GM23338 (cell line): ENCODE measurements around the gene THSD1. TPM values are rescaled to one million over a fixed set of nuclear protein-coding genes. Genes with fewer than 3 reads are reported as not detected.
A peak's percentile ranks its signal among the peaks of the same experiment; 100 is the strongest.

ENCODE experiments used
- ATAC-seq: fragments of 200-7000 bp; cut with Tn5 transposase; 3 replicates; pipeline ENCODE4 v1.9.1; 2020
- DNase-seq: peaks from one replicate; pipeline ENCODE4 v3.0.0-alpha.2; 2015; ENCODE audit warnings: low spot score
- H2AFZ ChIP-seq: fragments of 200-600 bp; sonication (generic); 2 replicates; pipeline ENCODE4 v1.8.0; 2016; ENCODE audit warnings: antibody characterized with exemption, mild to moderate bottlenecking, moderate library complexity
- H3F3A ChIP-seq: fragments of 200-600 bp; sonication (generic); replicated peaks from 2 replicates; pipeline ENCODE4 v1.8.0; 2017; ENCODE audit warnings: antibody characterized with exemption, mixed run types, low read depth
- H3K27ac ChIP-seq: fragments of 200-600 bp; sonication (generic); 2 replicates; pipeline ENCODE4 v1.6.1; 2016; ENCODE audit warnings: low read depth
- H3K27me3 ChIP-seq: fragments of 200-600 bp; sonication (generic); 2 replicates; pipeline ENCODE4 v1.8.0; 2016; ENCODE audit warnings: mild to moderate bottlenecking, mixed run types, moderate library complexity; ENCODE audit not compliant: insufficient read depth
- H3K36me3 ChIP-seq: fragments of 200-600 bp; sonication (generic); 2 replicates; pipeline ENCODE4 v1.8.0; 2016; ENCODE audit warnings: mild to moderate bottlenecking; ENCODE audit not compliant: insufficient read depth
- H3K4me1 ChIP-seq: fragments of 200-600 bp; sonication (generic); 2 replicates; pipeline ENCODE4 v1.8.0; 2016; ENCODE audit warnings: mild to moderate bottlenecking, moderate library complexity; ENCODE audit not compliant: insufficient read depth
- H3K4me2 ChIP-seq: fragments of 200-600 bp; sonication (generic); 2 replicates; pipeline ENCODE4 v1.7.1; 2017; ENCODE audit warnings: mixed run types
- H3K4me3 ChIP-seq: fragments of 200-600 bp; sonication (generic); 2 replicates; pipeline ENCODE4 v1.6.1; 2016; ENCODE audit warnings: mixed run types
- H3K79me2 ChIP-seq: fragments of 200-600 bp; sonication (generic); replicated peaks from 2 replicates; pipeline ENCODE4 v1.8.0; 2017; ENCODE audit warnings: mild to moderate bottlenecking; ENCODE audit not compliant: insufficient read depth
- H3K9me2 ChIP-seq: fragments of 200-600 bp; sonication (generic); 2 replicates; pipeline ENCODE4 v1.8.0; 2017; ENCODE audit not compliant: insufficient read depth
- H4K20me1 ChIP-seq: fragments of 200-600 bp; sonication (generic); replicated peaks from 2 replicates; pipeline ENCODE4 v1.8.0; 2017; ENCODE audit warnings: mild to moderate bottlenecking; ENCODE audit not compliant: insufficient read depth
- H3K27ac Mint-ChIP-seq: 2 replicates; pipeline ENCODE4 v1.8.0; 2020; ENCODE audit warnings: inconsistent platforms, mild to moderate bottlenecking, moderate library complexity, mixed read lengths
- H3K27me3 Mint-ChIP-seq: 3 replicates; pipeline ENCODE4 v1.8.0; 2022; ENCODE audit warnings: low read depth, mild to moderate bottlenecking, moderate library complexity, mixed read lengths, inconsistent platforms; ENCODE audit not compliant: insufficient read depth, poor library complexity
- H3K36me3 Mint-ChIP-seq: 3 replicates; pipeline ENCODE4 v1.8.0; 2021; ENCODE audit warnings: low read depth, mild to moderate bottlenecking, inconsistent platforms, moderate library complexity, mixed read lengths
- H3K4me1 Mint-ChIP-seq: 3 replicates; pipeline ENCODE4 v1.8.0; 2020; ENCODE audit warnings: mild to moderate bottlenecking, inconsistent platforms, mixed read lengths
- H3K4me3 Mint-ChIP-seq: 3 replicates; pipeline ENCODE4 v1.8.0; 2021; ENCODE audit warnings: moderate library complexity, mild to moderate bottlenecking, inconsistent platforms, mixed read lengths
- H3K9me3 Mint-ChIP-seq: 3 replicates; pipeline ENCODE4 v1.8.0; 2020; ENCODE audit warnings: moderate library complexity, mild to moderate bottlenecking, inconsistent platforms, mixed read lengths
- CREB1 ChIP-seq: fragments of 250-450 bp; sonication (Bioruptor Pico); IDR thresholded peaks from 2 replicates; pipeline ENCODE4 v1.5.0; 2020; ENCODE audit warnings: low read depth, mild to moderate bottlenecking, moderate library complexity
- EZH2phosphoT487 ChIP-seq: fragments of 200-600 bp; sonication (generic); IDR thresholded peaks from one replicate; pipeline ENCODE4 v1.8.1; 2018; ENCODE audit warnings: antibody characterized with exemption; ENCODE audit not compliant: unreplicated experiment
- JUNB ChIP-seq: IDR thresholded peaks from one replicate; pipeline ENCODE4 v1.6.1; 2016; ENCODE audit warnings: antibody characterized with exemption; ENCODE audit not compliant: unreplicated experiment
- POLR2AphosphoS5 ChIP-seq: IDR thresholded peaks from 2 replicates; pipeline ENCODE4 v1.6.1; 2016; ENCODE audit warnings: antibody characterized with exemption, low read depth
- STAT1 ChIP-seq: IDR thresholded peaks from one replicate; pipeline ENCODE4 v1.6.1; 2016; ENCODE audit warnings: antibody characterized with exemption; ENCODE audit not compliant: unreplicated experiment
- ZNF331 ChIP-seq: fragments of 250-450 bp; sonication (Bioruptor Pico); IDR thresholded peaks from 2 replicates; pipeline ENCODE4 v1.5.0; 2020; ENCODE audit warnings: low read depth, mild to moderate bottlenecking, moderate library complexity
- polyA plus RNA-seq: library from polyadenylated mRNA; unstranded; fragments of >200 nt; fragmentation: Nextera tagmentation; extraction: Ambion mirVana; gene quantifications from 2 replicates; pipeline ENCODE4 v1.2.1, GENCODE V29; 2016
- total RNA-seq: library from RNA; depleted of rRNA; stranded (reverse); fragments of >200 nt; shearing (Covaris generic); gene quantifications from 2 replicates; pipeline ENCODE4 v1.2.3, GENCODE V29; 2014
- TF ChIP-seq, protein P1 (sequence below): IDR thresholded peaks from 2 replicates; pipeline ENCODE4 v1.6.1; 2016; ENCODE audit warnings: antibody characterized with exemption
- TF ChIP-seq, protein P2 (sequence below), 2 experiments: fragments of 200-600 bp in 1 of 2; sonication (generic) in 1 of 2; conservative IDR thresholded peaks; 2 replicates each; pipeline versions ENCODE4 v1.5.1 to v1.6.1; 2016 to 2017; ENCODE audit warnings: antibody characterized with exemption in 2 of 2, low read depth in 2 of 2, mild to moderate bottlenecking in 2 of 2, moderate library complexity in 1 of 2
- TF ChIP-seq, protein P3 (sequence below): IDR thresholded peaks from one replicate; pipeline ENCODE4 v1.6.1; 2018; ENCODE audit warnings: antibody characterized with exemption; ENCODE audit not compliant: unreplicated experiment

THSD1 gene
- total and polyA plus RNA-seq, 2 experiments from 2014 or later: 0.69 TPM; not detected in 1

DNA sequence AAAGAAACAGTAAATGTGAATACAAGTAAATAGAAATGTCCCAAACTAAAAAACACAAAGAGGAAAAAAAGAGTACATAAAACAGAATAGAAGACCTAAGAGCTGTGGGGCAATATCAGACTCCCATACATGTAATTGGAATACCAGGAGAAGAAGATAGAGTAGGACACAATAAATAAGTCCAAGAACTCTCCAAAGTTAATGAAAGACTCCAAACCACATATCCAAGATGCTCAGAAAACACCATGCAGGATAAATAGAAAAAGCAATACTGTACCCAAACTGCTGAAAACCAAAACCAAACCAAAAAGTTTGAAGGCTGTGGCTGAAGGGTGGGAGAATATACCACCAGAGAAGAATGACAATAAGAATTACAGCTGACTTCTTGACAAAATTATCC is 18.3 kb downstream of the THSD1 start:
- no peaks in the 10 kb centered on the region for H3K4me1 Mint-ChIP-seq
- no peak for ATAC-seq

DNA sequence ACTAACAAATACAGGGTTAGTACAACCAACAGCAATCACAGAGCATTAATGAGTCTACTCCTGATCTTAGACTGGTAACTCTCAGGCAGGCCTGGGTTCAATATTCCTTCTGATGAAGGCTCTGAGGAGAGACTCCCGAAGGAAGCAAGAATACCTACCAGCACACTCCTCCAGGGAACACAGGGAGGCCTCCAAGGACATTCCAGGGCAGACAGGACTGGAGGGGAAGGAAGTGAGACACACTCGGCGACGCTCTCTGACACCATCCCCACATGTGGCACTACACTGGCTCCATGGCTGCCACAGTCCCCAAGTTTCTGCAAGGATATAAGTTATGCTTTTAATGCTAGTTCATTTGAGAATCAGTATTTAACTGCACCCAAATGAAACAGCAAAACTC is 20.1 kb downstream of the THSD1 start:
- no peak overlapping the region for H3K27ac ChIP-seq
- H3K36me3 ChIP-seq: no peaks in the 10 kb centered on the region
- H3K27me3 Mint-ChIP-seq: no peaks in the 10 kb centered on the region
- no peaks in the 10 kb centered on the region for H3F3A ChIP-seq
- H3K4me3 ChIP-seq: no peak overlapping the region
- no peaks in the 10 kb centered on the region for H3K79me2 ChIP-seq
- H3K9me3 Mint-ChIP-seq: no peaks in the 10 kb centered on the region
- H3K27ac Mint-ChIP-seq: no peak overlapping the region
- H3K36me3 Mint-ChIP-seq: no peaks in the 10 kb centered on the region
- H4K20me1 ChIP-seq: no peaks in the 10 kb centered on the region
- ATAC-seq: peak; percentile 57
- no peak for DNase-seq
- H3K4me1 ChIP-seq: no peaks in the 10 kb centered on the region
- no peak overlapping the region; the same call in 1 of the 2 replicates for H2AFZ ChIP-seq
- no peaks in the 10 kb centered on the region for H3K27me3 ChIP-seq
- no peak overlapping the region for H3K4me2 ChIP-seq
- H3K4me1 Mint-ChIP-seq: no peaks in the 10 kb centered on the region
- no peak overlapping the region for H3K4me3 Mint-ChIP-seq
- H3K9me2 ChIP-seq: no peaks in the 10 kb centered on the region
- TF ChIP-seq POLR2AphosphoS5 (no peak), STAT1 (no peak), JUNB (no peak), CREB1 (no peak), EZH2phosphoT487 (no peak)
- TF ChIP-seq, protein P1, sequence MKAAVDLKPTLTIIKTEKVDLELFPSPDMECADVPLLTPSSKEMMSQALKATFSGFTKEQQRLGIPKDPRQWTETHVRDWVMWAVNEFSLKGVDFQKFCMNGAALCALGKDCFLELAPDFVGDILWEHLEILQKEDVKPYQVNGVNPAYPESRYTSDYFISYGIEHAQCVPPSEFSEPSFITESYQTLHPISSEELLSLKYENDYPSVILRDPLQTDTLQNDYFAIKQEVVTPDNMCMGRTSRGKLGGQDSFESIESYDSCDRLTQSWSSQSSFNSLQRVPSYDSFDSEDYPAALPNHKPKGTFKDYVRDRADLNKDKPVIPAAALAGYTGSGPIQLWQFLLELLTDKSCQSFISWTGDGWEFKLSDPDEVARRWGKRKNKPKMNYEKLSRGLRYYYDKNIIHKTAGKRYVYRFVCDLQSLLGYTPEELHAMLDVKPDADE: no peak
- TF ChIP-seq, protein P2, sequence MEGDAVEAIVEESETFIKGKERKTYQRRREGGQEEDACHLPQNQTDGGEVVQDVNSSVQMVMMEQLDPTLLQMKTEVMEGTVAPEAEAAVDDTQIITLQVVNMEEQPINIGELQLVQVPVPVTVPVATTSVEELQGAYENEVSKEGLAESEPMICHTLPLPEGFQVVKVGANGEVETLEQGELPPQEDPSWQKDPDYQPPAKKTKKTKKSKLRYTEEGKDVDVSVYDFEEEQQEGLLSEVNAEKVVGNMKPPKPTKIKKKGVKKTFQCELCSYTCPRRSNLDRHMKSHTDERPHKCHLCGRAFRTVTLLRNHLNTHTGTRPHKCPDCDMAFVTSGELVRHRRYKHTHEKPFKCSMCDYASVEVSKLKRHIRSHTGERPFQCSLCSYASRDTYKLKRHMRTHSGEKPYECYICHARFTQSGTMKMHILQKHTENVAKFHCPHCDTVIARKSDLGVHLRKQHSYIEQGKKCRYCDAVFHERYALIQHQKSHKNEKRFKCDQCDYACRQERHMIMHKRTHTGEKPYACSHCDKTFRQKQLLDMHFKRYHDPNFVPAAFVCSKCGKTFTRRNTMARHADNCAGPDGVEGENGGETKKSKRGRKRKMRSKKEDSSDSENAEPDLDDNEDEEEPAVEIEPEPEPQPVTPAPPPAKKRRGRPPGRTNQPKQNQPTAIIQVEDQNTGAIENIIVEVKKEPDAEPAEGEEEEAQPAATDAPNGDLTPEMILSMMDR (conservative IDR thresholded peaks at IDR 0.05; ENCODE audit: low read depth in 2 of 2): no peak

More for the DNA sequence above, 18.3 kb downstream of the THSD1 start:
- TF ChIP-seq EZH2phosphoT487 (no peak), ZNF331 (CRISPR knock-in tag) (no peak), CREB1 (no peak)
- TF ChIP-seq, protein P3, sequence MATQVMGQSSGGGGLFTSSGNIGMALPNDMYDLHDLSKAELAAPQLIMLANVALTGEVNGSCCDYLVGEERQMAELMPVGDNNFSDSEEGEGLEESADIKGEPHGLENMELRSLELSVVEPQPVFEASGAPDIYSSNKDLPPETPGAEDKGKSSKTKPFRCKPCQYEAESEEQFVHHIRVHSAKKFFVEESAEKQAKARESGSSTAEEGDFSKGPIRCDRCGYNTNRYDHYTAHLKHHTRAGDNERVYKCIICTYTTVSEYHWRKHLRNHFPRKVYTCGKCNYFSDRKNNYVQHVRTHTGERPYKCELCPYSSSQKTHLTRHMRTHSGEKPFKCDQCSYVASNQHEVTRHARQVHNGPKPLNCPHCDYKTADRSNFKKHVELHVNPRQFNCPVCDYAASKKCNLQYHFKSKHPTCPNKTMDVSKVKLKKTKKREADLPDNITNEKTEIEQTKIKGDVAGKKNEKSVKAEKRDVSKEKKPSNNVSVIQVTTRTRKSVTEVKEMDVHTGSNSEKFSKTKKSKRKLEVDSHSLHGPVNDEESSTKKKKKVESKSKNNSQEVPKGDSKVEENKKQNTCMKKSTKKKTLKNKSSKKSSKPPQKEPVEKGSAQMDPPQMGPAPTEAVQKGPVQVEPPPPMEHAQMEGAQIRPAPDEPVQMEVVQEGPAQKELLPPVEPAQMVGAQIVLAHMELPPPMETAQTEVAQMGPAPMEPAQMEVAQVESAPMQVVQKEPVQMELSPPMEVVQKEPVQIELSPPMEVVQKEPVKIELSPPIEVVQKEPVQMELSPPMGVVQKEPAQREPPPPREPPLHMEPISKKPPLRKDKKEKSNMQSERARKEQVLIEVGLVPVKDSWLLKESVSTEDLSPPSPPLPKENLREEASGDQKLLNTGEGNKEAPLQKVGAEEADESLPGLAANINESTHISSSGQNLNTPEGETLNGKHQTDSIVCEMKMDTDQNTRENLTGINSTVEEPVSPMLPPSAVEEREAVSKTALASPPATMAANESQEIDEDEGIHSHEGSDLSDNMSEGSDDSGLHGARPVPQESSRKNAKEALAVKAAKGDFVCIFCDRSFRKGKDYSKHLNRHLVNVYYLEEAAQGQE: no peak
- no peak overlapping the region for H3K4me3 Mint-ChIP-seq
- H3K27me3 ChIP-seq: no peaks in the 10 kb centered on the region
- no peaks in the 10 kb centered on the region for H3K4me1 ChIP-seq
- no peak overlapping the region for H2AFZ ChIP-seq
- H3K27ac Mint-ChIP-seq: no peak overlapping the region
- no peaks in the 10 kb centered on the region for H3K27me3 Mint-ChIP-seq
- H3F3A ChIP-seq: no peaks in the 10 kb centered on the region
- H3K9me3 Mint-ChIP-seq: no peaks in the 10 kb centered on the region
- no peak overlapping the region for H3K4me2 ChIP-seq
- no peaks in the 10 kb centered on the region for H3K36me3 Mint-ChIP-seq
- H3K4me3 ChIP-seq: no peak overlapping the region
- no peaks in the 10 kb centered on the region for H4K20me1 ChIP-seq
- no peaks in the 10 kb centered on the region for H3K9me2 ChIP-seq
- no peak for DNase-seq
- H3K36me3 ChIP-seq: no peaks in the 10 kb centered on the region
- no peaks in the 10 kb centered on the region for H3K79me2 ChIP-seq
- no peak overlapping the region for H3K27ac ChIP-seq
